IPS DF 4.7 (cell line): ENCODE data around the gene SLC9A7.

Experiments used
- DNase-seq: peaks from one replicate; pipeline ENCODE4 v3.0.0-alpha.2; 2013; ENCODE audit warnings: low spot score; ENCODE audit errors: extremely low read depth

The SLC9A7 gene

DNA sequence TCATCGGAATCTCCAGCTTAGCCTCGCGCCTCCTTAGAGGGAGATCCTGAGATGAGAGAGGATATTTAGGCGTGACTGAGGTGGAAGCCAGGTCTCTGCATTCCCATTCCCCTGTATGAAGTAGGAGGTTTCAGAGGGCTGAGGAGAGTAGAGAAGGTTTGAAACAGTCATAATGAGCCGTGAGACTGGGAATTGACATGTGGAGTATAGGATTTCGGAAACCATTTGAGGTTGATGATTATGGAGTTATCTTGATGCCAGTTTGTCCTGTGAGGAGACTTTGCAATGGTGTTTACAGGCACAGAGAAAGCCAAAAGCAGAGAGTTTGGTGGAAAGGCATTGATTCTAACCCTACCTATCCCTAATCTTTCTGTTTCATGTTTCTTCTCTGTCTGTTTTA, 183.3 kb downstream of the SLC9A7 start:
- no peak for DNase-seq

DNA sequence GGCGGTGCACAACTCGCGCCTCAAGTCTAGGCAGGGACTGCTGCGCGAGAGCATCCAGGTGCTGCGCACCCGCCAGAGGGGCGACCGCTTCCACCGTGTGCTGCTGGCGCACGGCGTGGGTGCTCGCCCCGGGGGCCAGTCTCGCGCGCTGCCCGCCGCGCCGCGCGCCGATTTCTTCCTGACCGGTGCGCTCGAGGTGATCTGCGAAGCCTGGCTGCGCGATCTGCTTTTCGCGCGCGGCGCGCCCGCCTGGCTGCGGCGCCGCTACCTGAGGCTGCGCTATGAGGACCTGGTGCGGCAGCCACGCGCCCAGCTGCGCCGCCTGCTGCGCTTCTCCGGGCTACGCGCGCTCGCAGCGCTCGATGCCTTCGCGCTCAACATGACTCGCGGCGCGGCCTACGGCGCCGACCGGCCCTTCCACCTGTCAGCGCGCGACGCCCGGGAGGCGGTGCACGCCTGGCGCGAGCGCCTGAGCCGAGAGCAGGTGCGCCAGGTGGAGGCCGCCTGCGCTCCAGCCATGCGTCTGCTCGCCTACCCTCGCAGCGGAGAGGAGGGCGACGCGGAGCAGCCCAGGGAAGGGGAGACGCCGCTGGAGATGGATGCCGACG, 184.0 kb downstream of the SLC9A7 start:
- no peak for DNase-seq

DNA sequence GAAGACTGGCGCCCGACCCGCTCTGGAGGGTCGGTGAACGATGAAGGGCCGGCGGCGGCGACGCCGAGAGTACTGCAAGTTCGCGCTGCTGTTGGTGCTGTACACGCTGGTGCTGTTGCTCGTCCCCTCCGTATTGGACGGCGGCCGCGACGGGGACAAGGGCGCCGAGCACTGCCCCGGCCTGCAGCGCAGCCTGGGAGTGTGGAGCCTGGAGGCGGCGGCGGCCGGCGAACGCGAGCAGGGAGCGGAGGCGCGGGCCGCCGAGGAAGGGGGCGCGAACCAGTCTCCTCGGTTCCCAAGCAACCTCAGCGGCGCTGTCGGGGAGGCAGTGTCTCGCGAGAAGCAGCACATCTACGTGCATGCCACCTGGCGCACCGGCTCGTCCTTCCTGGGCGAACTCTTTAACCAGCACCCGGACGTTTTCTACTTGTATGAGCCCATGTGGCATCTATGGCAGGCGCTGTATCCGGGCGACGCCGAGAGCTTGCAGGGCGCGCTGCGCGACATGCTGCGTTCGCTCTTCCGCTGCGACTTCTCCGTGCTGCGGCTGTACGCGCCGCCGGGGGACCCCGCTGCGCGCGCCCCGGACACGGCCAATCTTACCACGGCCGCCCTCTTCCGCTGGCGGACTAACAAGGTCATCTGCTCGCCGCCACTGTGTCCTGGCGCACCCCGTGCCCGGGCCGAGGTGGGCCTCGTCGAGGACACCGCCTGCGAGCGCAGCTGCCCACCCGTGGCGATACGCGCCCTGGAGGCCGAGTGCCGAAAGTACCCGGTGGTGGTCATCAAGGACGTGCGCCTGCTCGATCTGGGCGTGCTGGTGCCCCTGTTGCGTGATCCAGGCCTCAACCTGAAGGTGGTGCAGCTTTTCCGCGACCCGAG, 184.8 kb downstream of the SLC9A7 start:
- DNase-seq = no peak

DNA sequence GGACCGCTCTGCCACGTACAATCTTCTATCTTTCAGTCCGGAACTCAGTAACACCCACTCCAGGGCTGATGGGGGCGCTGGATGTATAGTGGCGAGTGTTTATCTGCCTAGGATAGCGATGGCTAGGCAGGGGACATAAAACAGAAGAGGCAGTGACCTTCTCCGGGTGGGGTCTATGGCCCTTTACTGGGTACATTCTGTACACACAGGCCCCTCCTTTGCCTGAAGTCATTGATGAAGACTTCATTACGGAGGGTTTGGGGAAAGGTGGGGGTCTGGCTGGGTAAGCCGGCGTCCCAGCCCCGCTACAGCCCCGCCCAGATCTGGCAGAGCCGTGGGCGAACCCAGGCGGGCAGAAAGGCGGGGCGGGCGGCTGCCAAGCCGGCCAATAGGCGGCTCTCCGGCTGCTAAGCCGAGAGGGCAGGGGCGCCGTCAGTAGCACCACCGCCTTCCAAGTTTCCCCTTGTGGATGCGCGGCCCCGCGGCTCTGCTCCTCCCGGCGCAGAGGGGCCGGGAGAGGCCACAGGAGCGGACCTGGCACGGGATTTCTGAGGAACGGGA, 185.5 kb downstream of the SLC9A7 start, which contains the start of gene CHST7:
Gene CHST7, plus strand, starts transcription at position 435 of the 561 bp plus-strand sequence. CDS start 167 bp downstream, outside the sequence.
- DNase-seq = no peak

DNA sequence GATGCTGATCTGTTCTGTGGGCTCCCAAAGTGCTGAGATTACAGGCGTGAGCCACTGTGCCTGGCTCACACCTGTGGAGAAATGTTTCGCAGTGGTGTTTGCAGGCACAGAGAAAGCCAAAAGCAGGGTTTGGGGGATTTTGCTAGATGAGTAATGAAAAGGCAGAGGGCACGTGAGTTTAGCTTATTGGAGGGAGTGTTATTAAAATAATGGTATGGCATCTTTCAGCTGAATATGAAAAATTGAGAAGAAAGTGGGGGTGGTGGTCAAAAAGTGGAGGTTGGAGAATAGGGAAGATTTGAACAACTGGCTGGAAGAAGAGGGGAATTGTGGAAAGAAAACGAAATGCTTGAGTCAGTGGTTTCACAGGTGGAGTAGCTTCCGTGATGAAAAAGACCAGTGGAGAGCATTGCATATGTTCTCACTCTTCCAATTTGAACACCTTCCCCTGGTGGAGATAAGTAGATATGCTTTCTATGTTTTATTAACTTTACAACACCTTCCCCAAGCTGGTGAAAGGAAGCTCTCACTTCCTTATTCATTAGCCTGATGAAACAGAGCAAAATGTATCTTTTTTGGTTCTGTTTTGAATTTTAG, 186.5 kb downstream of the SLC9A7 start:
- DNase-seq = no peak

DNA sequence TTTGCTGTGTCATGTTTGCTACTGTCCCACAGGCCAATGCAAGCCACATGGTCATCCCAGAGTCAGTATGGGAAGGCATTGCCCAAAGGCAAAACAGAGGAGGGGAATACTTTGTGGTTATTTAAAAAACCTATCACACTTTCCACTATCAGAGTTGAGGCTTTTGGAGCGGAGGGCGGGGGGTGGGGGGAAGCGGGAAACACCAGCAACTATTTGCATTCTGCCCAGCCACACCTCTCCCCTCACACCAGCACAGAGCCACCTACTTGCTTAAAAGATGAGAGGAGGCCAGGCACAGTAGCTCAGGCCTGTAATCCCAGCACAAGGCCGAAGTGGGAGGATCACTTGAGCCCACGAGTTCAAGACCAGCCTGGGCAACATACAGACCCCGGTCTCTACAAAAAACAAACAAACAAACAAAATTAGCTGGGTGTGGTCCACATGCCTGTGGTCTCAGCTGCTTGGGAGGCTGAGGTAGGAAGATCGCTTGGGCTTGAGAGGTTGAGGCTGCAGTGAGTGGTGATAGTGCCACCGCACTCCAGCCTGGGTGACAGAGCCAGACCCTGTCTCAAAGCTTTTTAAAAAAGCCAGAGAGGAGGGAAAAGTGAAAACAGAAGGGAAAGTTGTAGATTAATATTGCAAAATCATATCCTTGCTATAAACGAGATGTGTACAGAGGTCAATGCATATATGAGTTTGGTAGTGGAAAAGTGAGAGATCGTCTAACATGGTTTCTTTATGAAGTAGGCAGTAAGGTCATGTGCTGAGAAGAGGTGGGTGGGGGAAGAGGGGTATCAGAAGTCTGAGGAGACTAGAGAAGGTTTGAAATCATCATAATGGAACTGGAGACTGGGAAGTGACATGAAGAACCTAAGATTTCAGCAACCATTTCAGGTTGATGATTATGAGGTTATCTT, 187.2 kb downstream of the SLC9A7 start:
- no peak for DNase-seq

DNA sequence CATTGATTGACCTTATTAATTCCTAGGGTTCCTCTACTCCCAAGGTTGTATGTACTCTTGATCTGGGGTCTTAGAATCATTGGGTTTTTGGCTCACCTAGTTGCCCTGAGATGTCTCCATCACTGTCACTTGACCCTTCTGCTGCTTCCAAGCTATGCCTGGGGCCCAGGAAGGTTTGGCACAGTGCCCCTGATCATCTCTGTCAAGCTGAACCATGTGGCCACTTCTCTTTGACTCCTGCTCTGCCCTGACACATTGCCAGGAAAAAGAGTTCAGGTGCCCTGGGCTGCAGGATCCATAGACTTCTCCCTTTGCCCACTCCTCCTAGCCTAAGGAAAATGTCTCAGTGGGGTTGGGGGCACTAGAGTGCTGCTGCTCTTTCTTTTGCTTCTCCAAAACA, 189.3 kb downstream of the SLC9A7 start:
- no peak for DNase-seq

DNA sequence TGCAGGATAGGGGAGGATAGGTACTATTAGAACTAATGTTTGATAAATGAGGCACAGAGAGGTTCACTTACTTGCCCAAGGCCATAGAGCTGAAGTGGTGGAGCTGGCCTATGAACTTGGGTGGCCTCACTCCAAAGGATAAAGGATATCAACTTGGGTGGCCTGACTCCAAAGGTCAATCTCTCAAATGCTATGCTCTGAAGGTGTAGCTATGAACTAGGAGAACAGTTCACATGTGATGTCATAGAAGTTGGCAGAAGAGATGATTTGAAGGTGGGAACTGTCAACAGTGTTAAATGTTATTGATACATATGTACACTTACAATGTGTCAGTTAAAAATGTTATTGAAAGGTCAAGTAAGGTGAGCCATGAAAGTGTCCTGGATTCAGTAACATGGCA, 191.5 kb downstream of the SLC9A7 start:
- DNase-seq = no peak

DNA sequence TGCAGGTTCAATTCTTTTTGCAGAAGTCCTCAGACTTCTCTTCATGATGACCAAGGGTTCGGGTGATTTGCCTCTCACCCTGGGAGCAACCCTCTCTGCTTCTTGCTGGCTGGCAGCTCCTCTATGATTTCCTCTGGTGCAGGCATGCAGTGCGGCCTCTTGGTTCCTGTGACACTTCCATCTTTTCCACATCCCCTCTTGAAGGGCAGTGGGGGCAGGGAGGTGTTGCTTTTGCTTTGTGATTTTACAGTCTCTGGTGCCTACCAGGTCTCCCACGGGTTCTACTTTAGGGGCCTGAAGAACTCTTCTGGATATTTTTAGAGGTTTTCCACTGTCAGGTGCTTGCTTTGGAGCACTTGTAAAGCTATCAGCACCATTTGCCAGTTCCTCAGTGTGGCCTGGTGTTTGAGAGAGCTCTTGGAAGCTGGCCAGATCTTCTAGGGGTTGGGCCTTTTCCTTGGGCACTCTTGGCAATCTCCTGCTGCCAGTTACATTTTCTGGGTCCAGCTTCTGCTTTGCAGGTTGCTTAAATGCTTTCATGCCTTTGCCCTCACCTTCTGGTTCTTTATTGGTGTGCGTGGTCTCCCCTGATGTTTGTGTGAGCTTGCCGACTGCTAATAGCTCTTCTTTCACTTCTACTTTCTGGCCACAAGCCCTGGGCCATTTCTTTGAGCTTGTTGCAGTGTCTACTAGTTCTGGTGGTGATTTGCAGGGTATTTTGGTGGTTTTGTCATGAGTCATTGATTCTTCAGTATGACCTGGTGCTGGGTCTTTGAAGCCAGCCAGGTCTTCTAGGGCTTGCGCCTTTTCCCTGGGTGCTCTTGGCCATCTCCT, 196.9 kb downstream of the SLC9A7 start:
- no peak for DNase-seq

DNA sequence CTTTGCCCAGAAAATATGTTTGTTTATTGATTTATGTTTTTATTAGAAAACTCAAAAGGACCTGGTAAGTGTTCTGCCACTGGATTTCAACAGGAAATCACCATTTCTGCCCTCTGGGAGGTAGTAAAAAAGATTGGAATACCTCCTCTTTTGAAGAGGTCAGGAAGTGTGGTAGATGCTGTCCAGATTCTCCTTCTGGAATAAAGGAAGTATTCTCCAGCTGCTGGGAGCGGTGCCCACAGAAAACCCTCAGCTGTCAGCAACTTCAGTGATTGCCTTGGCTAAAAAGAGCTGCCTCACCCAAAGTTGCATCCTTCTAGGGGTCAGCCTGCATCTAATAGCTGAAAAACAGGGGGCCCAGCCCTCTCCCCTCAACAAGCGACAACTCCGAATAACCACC, 199.9 kb downstream of the SLC9A7 start:
- DNase-seq = no peak

DNA sequence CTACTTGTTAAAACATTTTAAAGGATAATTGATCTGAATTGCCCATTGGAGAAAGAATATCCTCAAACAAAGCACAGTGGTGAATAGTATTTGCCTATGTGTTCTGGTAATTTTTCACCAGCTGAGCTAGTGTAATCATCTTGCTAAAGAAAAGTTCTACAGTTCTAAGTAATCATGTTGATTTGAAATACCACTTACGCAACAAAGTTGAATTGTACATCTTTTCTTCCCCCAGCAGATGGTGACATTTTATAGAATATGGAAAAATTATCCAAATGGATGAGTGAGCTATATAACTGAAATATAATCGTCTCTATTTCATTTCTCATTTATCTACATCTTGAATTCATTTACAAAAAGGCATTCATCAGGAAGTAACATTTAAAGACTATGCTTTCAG, 204.0 kb downstream of the SLC9A7 start:
- no peak for DNase-seq

DNA sequence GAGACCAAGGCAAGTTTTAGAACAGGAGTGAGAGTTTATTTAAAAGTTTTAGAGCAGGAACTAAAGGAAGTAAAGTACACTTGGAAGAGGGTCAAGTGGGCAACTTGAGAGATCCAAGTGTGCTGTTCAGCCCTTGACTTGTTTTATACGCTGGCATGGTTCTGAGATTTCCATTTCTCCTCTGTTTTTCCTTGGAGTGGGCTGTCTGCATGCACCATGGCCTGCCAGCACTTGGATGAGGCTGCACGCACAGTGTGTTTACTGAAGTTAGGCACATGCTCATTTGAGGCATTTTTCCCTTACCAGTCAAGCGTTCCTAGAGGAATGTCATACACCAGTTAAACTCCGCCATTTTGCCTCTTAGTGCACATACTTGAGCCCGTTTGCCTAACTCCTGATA, 205.0 kb downstream of the SLC9A7 start:
- DNase-seq = no peak

DNA sequence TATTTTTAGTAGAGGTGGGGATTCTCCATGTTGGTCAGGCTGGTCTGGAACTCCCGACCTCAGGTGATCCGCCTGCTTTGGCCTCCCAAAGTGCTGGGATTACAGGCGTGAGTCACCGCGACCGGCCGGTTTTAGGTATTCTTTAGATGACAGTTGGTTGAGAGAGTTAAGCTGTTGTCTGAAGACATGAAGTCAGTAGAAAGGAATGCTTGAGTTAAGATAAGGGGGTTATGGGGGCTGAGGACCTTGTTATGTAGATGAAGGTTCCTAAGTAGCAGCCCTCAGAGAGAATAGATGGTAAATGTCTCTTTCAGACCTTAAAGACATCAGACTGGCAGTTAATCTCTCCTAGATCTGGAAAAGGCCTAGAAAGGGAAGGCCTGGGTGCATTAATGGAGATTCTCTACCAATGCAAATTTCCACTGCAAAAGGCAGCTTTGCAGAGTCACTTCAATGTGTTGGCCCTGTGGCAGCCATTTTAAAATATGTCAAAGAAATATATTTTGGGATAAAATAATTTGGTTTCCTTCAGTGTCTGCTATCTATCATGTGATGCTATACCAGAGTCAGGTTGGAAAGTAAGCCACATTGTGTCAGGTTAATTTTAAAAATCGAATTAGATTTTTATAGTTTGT, 207.3 kb downstream of the SLC9A7 start:
- DNase-seq = peak; percentile 79

DNA sequence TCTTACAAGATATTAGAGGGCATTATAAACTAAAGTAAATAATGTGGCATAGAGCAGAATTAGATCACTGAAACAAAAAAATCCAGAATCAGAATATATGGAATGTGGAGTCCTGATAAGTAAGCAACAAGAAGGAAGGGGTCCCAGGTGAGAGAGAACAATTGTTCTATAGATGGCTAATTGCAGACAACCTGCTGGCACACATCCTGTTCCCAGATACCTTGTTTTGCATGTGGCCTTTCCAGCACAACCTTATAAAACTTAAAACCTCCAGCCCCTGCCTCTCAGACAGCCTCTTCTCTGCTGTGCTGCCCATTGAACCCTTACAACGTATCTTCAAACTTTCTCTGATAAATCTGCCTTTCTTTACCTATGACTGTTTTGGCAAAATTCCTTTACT, 209.0 kb downstream of the SLC9A7 start:
- no peak for DNase-seq
